ENCODE data around the gene ATP5MK. TPM values are rescaled to one million over a fixed set of nuclear protein-coding genes. Genes with fewer than 3 reads are reported as not detected.

ATP5MK gene
- polyA plus RNA-seq, 1 experiment, result 170 TPM

GRCh38 chr10:103415581-103415980, 19.3 kb upstream of the ATP5MK start:
- no peak for TF ChIP-seq CTCF (IDR thresholded peaks at IDR 0.05; ENCODE audit: insufficient read depth, low read depth, low read length)
- H3K36me3 ChIP-seq (ENCODE audit: control insufficient read depth, insufficient read depth, low read length), result peaks cover 48% of the 10 kb centered on the region
- no peak overlapping the region for H3K4me3 ChIP-seq (ENCODE audit: low read depth, low read length)
- POLR2A ChIA-PET, result no interaction called here
- H3K27me3 ChIP-seq (ENCODE audit: control insufficient read depth, insufficient read depth, low read length), result no peaks in the 10 kb centered on the region
- no peak for DNase-seq (ENCODE audit: low read depth)
- CTCF ChIA-PET, result interaction anchor here (0.8 to 8.6 kb wide), 10 partner anchors 9 to 270 kb away, joined by 3 to 93 read pairs (median 7); no protein-coding TSS in a partner anchor

GRCh38 chr10:103413564-103413963, 17.3 kb upstream of the ATP5MK start:
- H3K36me3 ChIP-seq (ENCODE audit: control insufficient read depth, insufficient read depth, low read length), result peaks cover 33% of the 10 kb centered on the region
- DNase-seq (ENCODE audit: low read depth), result no peak
- ChIA-PET CTCF (interaction anchor here (8.6 kb wide), 1 partner anchor 71 kb away, joined by 93 read pairs; no protein-coding TSS in a partner anchor), POLR2A (no interaction called here)
- no peak overlapping the region for H3K4me3 ChIP-seq (ENCODE audit: low read depth, low read length)
- no peak for TF ChIP-seq CTCF (IDR thresholded peaks at IDR 0.05; ENCODE audit: insufficient read depth, low read depth, low read length)
- H3K27me3 ChIP-seq (ENCODE audit: control insufficient read depth, insufficient read depth, low read length), result no peaks in the 10 kb centered on the region

- Histone ChIP-seq H3K27me3 (ENCODE audit: control insufficient read depth, insufficient read depth, low read length) (no peaks in the 10 kb centered on the region), H3K4me3 (ENCODE audit: low read depth, low read length) (peak overlapping the region; percentile 92), H3K36me3 (ENCODE audit: control insufficient read depth, insufficient read depth, low read length) (peaks cover 6% of the 10 kb centered on the region; the same call in 1 of the 2 replicates)
- POLR2A ChIA-PET, result no interaction called here
- DNase-seq (ENCODE audit: low read depth), result no peak
- CTCF ChIA-PET, result interaction anchor here (1.2 to 2.1 kb wide), 3 partner anchors 19 to 88 kb away, joined by 3 to 8 read pairs (median 4); no protein-coding TSS in a partner anchor
- no peak for TF ChIP-seq CTCF (IDR thresholded peaks at IDR 0.05; ENCODE audit: insufficient read depth, low read depth, low read length)
Measured at GRCh38 chr10:103397191-103397825, 1.0 kb upstream of the ATP5MK start.

- ChIA-PET CTCF (interaction anchor here (1.2 to 2.1 kb wide), 3 partner anchors 20 to 89 kb away, joined by 3 to 8 read pairs (median 4); no protein-coding TSS in a partner anchor), POLR2A (no interaction called here)
- peaks cover 5% of the 10 kb centered on the region for H3K36me3 ChIP-seq (ENCODE audit: control insufficient read depth, insufficient read depth, low read length)
- H3K27me3 ChIP-seq (ENCODE audit: control insufficient read depth, insufficient read depth, low read length), result no peaks in the 10 kb centered on the region
- no peak for DNase-seq (ENCODE audit: low read depth)
- H3K4me3 ChIP-seq (ENCODE audit: low read depth, low read length), result peak overlapping the region; percentile 92
- TF ChIP-seq CTCF (IDR thresholded peaks at IDR 0.05; ENCODE audit: insufficient read depth, low read depth, low read length), result no peak
Measured at GRCh38 chr10:103396789-103397087, 463 bp upstream of the ATP5MK start.

GRCh38 chr10:103395754-103396066, 565 bp downstream of the ATP5MK start:
- no peak for TF ChIP-seq CTCF (IDR thresholded peaks at IDR 0.05; ENCODE audit: insufficient read depth, low read depth, low read length)
- Histone ChIP-seq H3K4me3 (ENCODE audit: low read depth, low read length) (peak overlapping the region; percentile 92), H3K36me3 (ENCODE audit: control insufficient read depth, insufficient read depth, low read length) (peaks cover 4% of the 10 kb centered on the region), H3K27me3 (ENCODE audit: control insufficient read depth, insufficient read depth, low read length) (no peaks in the 10 kb centered on the region)
- CTCF ChIA-PET, result interaction anchor here (0.7 to 1.7 kb wide), 3 partner anchors 11 to 110 kb away, joined by 3 to 5 read pairs (median 4); no protein-coding TSS in a partner anchor
- POLR2A ChIA-PET, result no interaction called here
- no peak for DNase-seq (ENCODE audit: low read depth)

Data from BJ (cell line).